ENCODE data around the gene LRP10. TPM values are rescaled to one million over a fixed set of nuclear protein-coding genes. Genes with fewer than 3 reads are reported as not detected.

Gene LRP10
- total RNA-seq, 6 donors from 2014 or later = 90.2 to 169 (median 149) TPM

DNA sequence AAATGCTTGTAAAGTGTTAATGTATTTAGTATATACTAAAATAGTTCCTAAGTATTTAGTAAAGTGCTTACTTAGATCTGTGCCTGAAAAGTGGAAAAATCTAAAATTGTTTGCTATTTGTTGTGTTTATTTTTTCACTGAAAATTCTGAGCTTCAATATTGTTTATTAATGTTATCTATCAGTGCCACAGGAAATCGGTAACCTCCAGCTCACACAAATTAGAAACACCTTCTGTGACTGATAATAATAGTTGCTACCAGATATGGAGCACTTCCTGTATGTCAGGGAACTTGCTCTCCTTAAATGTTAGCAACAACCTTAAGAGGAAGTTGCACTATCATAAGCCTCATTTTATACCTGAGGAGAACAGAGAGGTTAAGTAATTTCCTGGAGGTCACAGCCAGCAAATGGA is 723 bp upstream of the LRP10 start:
- ATAC-seq (ENCODE audit: low FRiP score in 2 of 2) (peak in 1 of 2 donors; percentile 21), DNase-seq (no peak)
- peak overlapping the region in 3 of 4 donors; percentile 75 to 89 (median 87) for H3K4me3 ChIP-seq
- TF ChIP-seq POLR2AphosphoS5 (IDR thresholded peaks at IDR 0.05) = no peak
- TF ChIP-seq POLR2A (IDR thresholded peaks at IDR 0.05) = no peak
- TF ChIP-seq, protein P1, sequence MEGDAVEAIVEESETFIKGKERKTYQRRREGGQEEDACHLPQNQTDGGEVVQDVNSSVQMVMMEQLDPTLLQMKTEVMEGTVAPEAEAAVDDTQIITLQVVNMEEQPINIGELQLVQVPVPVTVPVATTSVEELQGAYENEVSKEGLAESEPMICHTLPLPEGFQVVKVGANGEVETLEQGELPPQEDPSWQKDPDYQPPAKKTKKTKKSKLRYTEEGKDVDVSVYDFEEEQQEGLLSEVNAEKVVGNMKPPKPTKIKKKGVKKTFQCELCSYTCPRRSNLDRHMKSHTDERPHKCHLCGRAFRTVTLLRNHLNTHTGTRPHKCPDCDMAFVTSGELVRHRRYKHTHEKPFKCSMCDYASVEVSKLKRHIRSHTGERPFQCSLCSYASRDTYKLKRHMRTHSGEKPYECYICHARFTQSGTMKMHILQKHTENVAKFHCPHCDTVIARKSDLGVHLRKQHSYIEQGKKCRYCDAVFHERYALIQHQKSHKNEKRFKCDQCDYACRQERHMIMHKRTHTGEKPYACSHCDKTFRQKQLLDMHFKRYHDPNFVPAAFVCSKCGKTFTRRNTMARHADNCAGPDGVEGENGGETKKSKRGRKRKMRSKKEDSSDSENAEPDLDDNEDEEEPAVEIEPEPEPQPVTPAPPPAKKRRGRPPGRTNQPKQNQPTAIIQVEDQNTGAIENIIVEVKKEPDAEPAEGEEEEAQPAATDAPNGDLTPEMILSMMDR (IDR thresholded peaks at IDR 0.05) = no peak
- peak in 1 of 4 donors; percentile 24 for TF ChIP-seq EP300 (IDR thresholded peaks at IDR 0.05)
- peaks cover 17 to 28% (median 26%) of the 10 kb centered on the region in 4 donors for H3K36me3 ChIP-seq
- H3K27me3 ChIP-seq = no peaks in the 10 kb centered on the region
- peak overlapping the region; percentile 98 to 100 (median 99) for H3K27ac ChIP-seq
- no peaks in the 10 kb centered on the region for H3K9me3 ChIP-seq
- peaks cover 22 to 32% (median 26%) of the 10 kb centered on the region in 4 donors for H3K4me1 ChIP-seq
- 3 to 9% methylated on average over 1 of the region's 1 CpG for whole genome bisulfite sequencing, 2 donors

DNA sequence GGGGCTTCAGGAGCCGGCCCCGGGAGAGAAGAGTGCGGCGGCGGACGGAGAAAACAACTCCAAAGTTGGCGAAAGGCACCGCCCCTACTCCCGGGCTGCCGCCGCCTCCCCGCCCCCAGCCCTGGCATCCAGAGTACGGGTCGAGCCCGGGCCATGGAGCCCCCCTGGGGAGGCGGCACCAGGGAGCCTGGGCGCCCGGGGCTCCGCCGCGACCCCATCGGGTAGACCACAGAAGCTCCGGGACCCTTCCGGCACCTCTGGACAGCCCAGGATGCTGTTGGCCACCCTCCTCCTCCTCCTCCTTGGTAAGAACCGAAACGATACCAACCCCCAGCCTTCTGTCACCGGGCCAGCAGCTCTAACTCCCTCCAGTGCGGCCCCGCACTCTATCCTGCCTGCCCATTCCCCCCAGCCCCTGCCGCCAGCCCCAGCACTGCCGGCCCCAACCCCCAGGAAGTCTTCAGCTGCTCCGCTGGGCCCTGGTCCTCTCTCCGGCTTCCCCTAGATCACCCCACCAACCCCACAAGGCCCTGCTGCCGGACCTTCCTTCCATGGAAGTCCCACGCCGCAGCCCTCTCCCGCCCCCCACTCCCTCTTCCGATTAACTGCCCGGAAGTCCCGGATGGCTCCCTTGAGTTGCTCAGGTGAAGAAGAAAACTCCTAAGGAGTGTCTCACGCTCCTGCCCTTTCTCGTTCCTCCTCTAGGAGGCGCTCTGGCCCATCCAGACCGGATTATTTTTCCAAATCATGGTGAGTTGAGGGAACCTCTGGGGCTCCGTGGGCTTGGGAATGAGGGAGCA is 693 bp downstream of the LRP10 start:
- no peak for TF ChIP-seq EP300 (IDR thresholded peaks at IDR 0.05)
- peak in 1 of 2 donors; percentile 64 for TF ChIP-seq POLR2AphosphoS5 (IDR thresholded peaks at IDR 0.05)
- TF ChIP-seq, protein P1 (IDR thresholded peaks at IDR 0.05) = peak; percentile 88 to 95 (median 92)

DNA sequence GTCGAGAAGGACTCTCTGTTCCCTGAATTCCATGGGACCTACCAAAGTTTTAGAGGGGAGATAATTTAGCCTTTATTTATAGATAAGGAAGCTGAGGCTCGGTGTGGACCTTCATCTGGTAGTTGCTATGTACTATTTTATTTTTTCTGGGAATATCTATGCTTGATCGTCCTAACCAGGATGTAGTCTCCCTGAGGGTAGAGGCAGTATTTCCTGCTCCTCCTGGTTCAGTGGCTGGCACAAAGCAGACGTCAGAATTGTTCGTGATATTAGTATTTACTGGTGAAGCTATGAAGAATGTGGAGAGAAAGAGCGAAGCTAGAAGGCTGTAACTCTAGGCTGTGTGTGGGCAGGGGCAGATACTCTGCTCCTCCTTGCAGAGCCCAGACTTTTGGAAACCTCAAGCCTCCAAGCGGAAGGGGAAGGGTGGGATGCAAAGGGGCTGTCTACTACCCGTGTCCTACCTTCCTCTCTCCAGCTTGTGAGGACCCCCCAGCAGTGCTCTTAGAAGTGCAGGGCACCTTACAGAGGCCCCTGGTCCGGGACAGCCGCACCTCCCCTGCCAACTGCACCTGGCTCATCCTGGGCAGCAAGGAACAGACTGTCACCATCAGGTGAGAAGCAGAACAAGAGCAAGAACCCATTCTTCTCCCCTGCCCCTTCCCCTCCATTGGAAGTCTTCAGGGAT is 1.4 kb downstream of the LRP10 start:
- Histone ChIP-seq H3K27ac (peak overlapping the region; percentile 98 to 100 (median 99)), H3K9me3 (no peaks in the 10 kb centered on the region), H3K4me1 (peaks cover 22 to 37% (median 26%) of the 10 kb centered on the region in 4 donors), H3K27me3 (no peaks in the 10 kb centered on the region), H3K4me3 (peak overlapping the region; percentile 75 to 89 (median 86)), H3K36me3 (peaks cover 38 to 49% (median 48%) of the 10 kb centered on the region in 4 donors)
- TF ChIP-seq, protein P1 (IDR thresholded peaks at IDR 0.05) = no peak
- TF ChIP-seq POLR2A (IDR thresholded peaks at IDR 0.05) = no peak
- no peak for TF ChIP-seq POLR2AphosphoS5 (IDR thresholded peaks at IDR 0.05)
- TF ChIP-seq EP300 (IDR thresholded peaks at IDR 0.05) = no peak
- ATAC-seq (ENCODE audit: low FRiP score in 2 of 2) (no peak), DNase-seq (no peak)
- 42 to 50% methylated on average over 10 of the region's 10 CpGs for WGBS, 2 donors

More for the DNA sequence above, 693 bp downstream of the LRP10 start:
- DNase-seq (peak in 1 of 2 donors; percentile 88), ATAC-seq (ENCODE audit: low FRiP score in 2 of 2) (peak; percentile 86)
- WGBS, 2 donors = 0 to 5% methylated on average over 11 to 25 of the region's 45 CpGs
- H3K4me3 ChIP-seq = peak overlapping the region; percentile 75 to 89 (median 86)
- peak overlapping the region; percentile 98 to 100 (median 99) for H3K27ac ChIP-seq
- H3K4me1 ChIP-seq = peaks cover 22 to 37% (median 26%) of the 10 kb centered on the region in 4 donors
- no peaks in the 10 kb centered on the region for H3K9me3 ChIP-seq
- peaks cover 31 to 42% (median 40%) of the 10 kb centered on the region in 4 donors for H3K36me3 ChIP-seq
- no peaks in the 10 kb centered on the region for H3K27me3 ChIP-seq

DNA sequence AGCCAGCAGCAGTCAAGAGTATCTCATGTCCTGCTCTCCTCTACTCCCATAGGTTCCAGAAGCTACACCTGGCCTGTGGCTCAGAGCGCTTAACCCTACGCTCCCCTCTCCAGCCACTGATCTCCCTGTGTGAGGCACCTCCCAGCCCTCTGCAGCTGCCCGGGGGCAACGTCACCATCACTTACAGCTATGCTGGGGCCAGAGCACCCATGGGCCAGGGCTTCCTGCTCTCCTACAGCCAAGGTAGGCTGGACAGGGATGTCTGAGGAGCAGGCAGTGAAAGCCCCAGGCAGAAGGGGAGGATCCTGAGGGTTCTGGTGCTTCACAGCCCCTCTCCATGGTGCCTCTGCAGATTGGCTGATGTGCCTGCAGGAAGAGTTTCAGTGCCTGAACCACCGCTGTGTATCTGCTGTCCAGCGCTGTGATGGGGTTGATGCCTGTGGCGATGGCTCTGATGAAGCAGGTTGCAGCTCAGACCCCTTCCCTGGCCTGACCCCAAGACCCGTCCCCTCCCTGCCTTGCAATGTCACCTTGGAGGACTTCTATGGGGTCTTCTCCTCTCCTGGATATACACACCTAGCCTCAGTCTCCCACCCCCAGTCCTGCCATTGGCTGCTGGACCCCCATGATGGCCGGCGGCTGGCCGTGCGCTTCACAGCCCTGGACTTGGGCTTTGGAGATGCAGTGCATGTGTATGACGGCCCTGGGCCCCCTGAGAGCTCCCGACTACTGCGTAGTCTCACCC is 3.6 kb downstream of the LRP10 start:
- H3K27ac ChIP-seq = no peak overlapping the region
- WGBS, 2 donors = 95 to 100% methylated on average over 6 to 15 of the region's 15 CpGs
- H3K27me3 ChIP-seq = no peaks in the 10 kb centered on the region
- ATAC-seq (ENCODE audit: low FRiP score in 2 of 2) (no peak), DNase-seq (peak in 1 of 2 donors; percentile 73)
- H3K4me1 ChIP-seq = peaks cover 16 to 33% (median 23%) of the 10 kb centered on the region in 4 donors
- H3K4me3 ChIP-seq = no peak overlapping the region
- TF ChIP-seq, protein P1 (IDR thresholded peaks at IDR 0.05) = no peak
- no peak for TF ChIP-seq POLR2AphosphoS5 (IDR thresholded peaks at IDR 0.05)
- TF ChIP-seq EP300 (IDR thresholded peaks at IDR 0.05) = no peak
- TF ChIP-seq POLR2A (IDR thresholded peaks at IDR 0.05) = no peak
- H3K9me3 ChIP-seq = no peaks in the 10 kb centered on the region
- H3K36me3 ChIP-seq = peaks cover 42 to 65% (median 55%) of the 10 kb centered on the region in 4 donors

All from upper lobe of left lung (tissue), 6 donors.